Measurements from ENCODE around the gene CCT8. TPM values are rescaled to one million over a fixed set of nuclear protein-coding genes. Genes with fewer than 3 reads are reported as not detected.

Gene CCT8
- total RNA-seq (2013) = 246 TPM
- 100 to 1,000 TPM in 2 of 3 donors, 10 to 100 TPM in 1; 71.9 to 173 (median 169) TPM for polyA plus RNA-seq
- 35.9 and 50.7 TPM in 2 replicates for polyA minus RNA-seq
- 54.1 to 219 (median 123) reads per million in 11 experiments for total RNA-seq

DNA sequence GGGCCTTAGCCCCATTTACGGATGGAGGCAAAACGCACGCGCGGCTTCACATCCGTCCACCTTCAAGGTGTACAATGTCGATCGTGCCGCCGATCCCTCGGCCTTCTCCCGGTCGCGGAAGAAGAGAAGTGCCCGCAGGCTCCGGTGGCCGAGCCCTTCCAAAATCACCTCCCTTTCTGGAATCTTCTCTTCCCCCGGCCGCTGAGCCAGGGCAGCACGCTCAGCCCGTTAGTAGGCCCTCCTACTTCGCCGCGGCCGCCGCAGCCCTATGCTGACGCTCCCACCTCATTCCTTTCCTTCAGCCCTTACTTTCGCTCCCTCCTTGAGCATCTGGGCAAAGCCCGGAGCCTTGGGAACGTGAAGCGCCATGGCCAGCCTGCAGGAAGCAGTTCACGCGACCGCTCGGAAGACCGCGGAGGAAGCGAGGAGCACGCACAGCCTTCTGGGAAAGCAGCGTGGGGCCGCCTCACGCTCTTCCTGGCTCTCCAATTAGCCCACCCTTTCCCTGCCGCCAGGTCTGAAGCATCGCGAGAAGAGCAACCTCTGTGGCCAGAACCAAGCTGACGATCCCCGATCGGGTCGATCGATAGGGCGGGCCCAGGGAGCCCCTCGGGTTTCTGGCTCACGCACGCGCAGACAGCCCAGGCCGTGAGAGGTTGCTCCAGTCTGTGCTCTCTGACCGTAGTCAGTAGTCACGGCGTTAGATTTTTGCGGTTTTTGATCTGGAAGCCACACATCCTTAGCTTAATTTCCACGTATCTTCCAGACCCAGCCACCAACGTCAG is at the start of gene CCT8:
Gene CCT8, minus strand, starts transcription at position 427 of the 785 bp plus-strand sequence. Its CDS starts 58 bp downstream, at position 369.
- H2AFZ ChIP-seq (ENCODE audit: insufficient read depth, low read depth, low read length, poor library complexity, severe bottlenecking) = peak within 1 kb of the TSS; percentile 82
- peak within 1 kb of the TSS; percentile 82 for H3K4me2 ChIP-seq (replicated peaks; ENCODE audit: extremely low read depth, low read length, poor library complexity, severe bottlenecking)
- H3K27ac ChIP-seq (ENCODE audit: low read depth in 1 of 2, low read length in 2 of 2) = peak within 1 kb of the TSS; percentile 89 to 96
- under 1% methylated on average over 60 of the region's 62 CpGs for WGBS (ENCODE audit: insufficient coverage)
- H3K4me1 Mint-ChIP-seq = peaks cover 41% of the 10 kb centered on the region
- peak within 1 kb of the TSS; percentile 94 to 99 (median 98) for H3K27ac Mint-ChIP-seq
- H3K27me3 ChIP-seq (ENCODE audit: control insufficient read depth in 2 of 2, insufficient read depth in 2 of 2, low read length in 2 of 2) = no peaks in the 10 kb centered on the region
- peaks cover 0 to 4% (median 0%) of the 10 kb centered on the region in 7 donors for H3K9me3 Mint-ChIP-seq
- peak within 1 kb of the TSS; percentile 83 to 98 (median 89) for H3K4me3 ChIP-seq (replicated peaks in 1 of 3; ENCODE audit: low read depth in 2 of 3, low read length in 3 of 3)
- H3K4me3 Mint-ChIP-seq = peak within 1 kb of the TSS; percentile 99 to 100
- intact Hi-C loops (cut with micrococcal nuclease) = loop anchor here in 1 of 2 donors (5.0 kb wide), 1 partner anchor 294 kb away; no protein-coding TSS in a partner anchor
- H3K9me3 ChIP-seq (replicated peaks in 1 of 2; ENCODE audit: control insufficient read depth in 1 of 2, insufficient read depth in 1 of 2, low read length in 2 of 2) = no peaks in the 10 kb centered on the region
- H3K79me2 ChIP-seq (ENCODE audit: insufficient read depth, low read length) = peaks cover 56% of the 10 kb centered on the region
- peak within 1 kb of the TSS; percentile 89 for H3K9ac ChIP-seq (ENCODE audit: insufficient read depth, low read length, poor library complexity, severe bottlenecking)
- H4K20me1 ChIP-seq (ENCODE audit: insufficient read depth, low read length) = peaks cover 29% of the 10 kb centered on the region
- peak; percentile 98 to 99 (median 99) for DNase-seq
- peaks cover 14 to 24% of the 10 kb centered on the region in 2 donors for H3K36me3 Mint-ChIP-seq
- peaks cover 0 to 2% (median 0%) of the 10 kb centered on the region in 3 donors for H3K27me3 Mint-ChIP-seq (ENCODE audit: low read depth in 3 of 3)
- peaks cover 40 to 53% of the 10 kb centered on the region in 2 donors for H3K4me1 ChIP-seq (ENCODE audit: control insufficient read depth in 1 of 2, insufficient read depth in 2 of 2, low read length in 2 of 2)
- TF ChIP-seq, protein P1, sequence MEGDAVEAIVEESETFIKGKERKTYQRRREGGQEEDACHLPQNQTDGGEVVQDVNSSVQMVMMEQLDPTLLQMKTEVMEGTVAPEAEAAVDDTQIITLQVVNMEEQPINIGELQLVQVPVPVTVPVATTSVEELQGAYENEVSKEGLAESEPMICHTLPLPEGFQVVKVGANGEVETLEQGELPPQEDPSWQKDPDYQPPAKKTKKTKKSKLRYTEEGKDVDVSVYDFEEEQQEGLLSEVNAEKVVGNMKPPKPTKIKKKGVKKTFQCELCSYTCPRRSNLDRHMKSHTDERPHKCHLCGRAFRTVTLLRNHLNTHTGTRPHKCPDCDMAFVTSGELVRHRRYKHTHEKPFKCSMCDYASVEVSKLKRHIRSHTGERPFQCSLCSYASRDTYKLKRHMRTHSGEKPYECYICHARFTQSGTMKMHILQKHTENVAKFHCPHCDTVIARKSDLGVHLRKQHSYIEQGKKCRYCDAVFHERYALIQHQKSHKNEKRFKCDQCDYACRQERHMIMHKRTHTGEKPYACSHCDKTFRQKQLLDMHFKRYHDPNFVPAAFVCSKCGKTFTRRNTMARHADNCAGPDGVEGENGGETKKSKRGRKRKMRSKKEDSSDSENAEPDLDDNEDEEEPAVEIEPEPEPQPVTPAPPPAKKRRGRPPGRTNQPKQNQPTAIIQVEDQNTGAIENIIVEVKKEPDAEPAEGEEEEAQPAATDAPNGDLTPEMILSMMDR (IDR thresholded peaks at IDR 0.05) = no peak
- H3K36me3 ChIP-seq (replicated peaks in 1 of 2; ENCODE audit: control insufficient read depth in 1 of 2, insufficient read depth in 2 of 2, low read length in 2 of 2) = peaks cover 12 to 19% of the 10 kb centered on the region in 2 donors

DNA sequence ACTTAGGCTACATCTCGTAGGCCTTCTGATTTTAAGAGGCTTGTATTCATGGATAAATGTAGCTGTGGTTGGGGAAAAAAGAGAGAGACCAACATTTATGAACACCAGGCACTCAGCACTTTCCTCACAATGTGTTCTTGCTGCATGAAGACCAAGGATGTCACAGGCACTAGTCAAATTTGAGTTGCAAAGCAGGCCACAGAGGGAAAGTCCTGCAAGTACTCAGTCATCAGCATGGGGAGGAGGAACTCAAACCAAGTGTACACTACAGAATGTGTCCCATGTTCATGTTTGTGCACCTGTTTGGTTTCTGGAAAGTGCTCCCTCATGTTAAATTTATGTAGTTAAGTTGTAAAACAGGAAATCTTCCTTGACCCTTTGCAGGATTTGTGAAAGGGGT is 48.3 kb upstream of the CCT8 start:
- no CpG with 5 or more reads among the region's 1 CpG for WGBS (ENCODE audit: insufficient coverage)
- H3K27me3 Mint-ChIP-seq (ENCODE audit: low read depth in 3 of 3) = peaks cover 0 to 2% (median 2%) of the 10 kb centered on the region in 3 donors
- H2AFZ ChIP-seq (ENCODE audit: insufficient read depth, low read depth, low read length, poor library complexity, severe bottlenecking) = no peak overlapping the region

More for the DNA sequence above, 48.3 kb upstream of the CCT8 start:
- Histone ChIP-seq H3K27ac (ENCODE audit: low read depth in 1 of 2, low read length in 2 of 2) (no peak overlapping the region), H3K27me3 (ENCODE audit: control insufficient read depth in 2 of 2, insufficient read depth in 2 of 2, low read length in 2 of 2) (no peaks in the 10 kb centered on the region), H3K36me3 (replicated peaks in 1 of 2; ENCODE audit: control insufficient read depth in 1 of 2, insufficient read depth in 2 of 2, low read length in 2 of 2) (no peaks in the 10 kb centered on the region), H3K4me1 (ENCODE audit: control insufficient read depth in 1 of 2, insufficient read depth in 2 of 2, low read length in 2 of 2) (no peaks in the 10 kb centered on the region), H3K9ac (ENCODE audit: insufficient read depth, low read length, poor library complexity, severe bottlenecking) (no peak overlapping the region), H3K9me3 (replicated peaks in 1 of 2; ENCODE audit: control insufficient read depth in 1 of 2, insufficient read depth in 1 of 2, low read length in 2 of 2) (no peaks in the 10 kb centered on the region), H3K4me2 (replicated peaks; ENCODE audit: extremely low read depth, low read length, poor library complexity, severe bottlenecking) (no peak overlapping the region), H4K20me1 (ENCODE audit: insufficient read depth, low read length) (no peaks in the 10 kb centered on the region), H3K4me3 (replicated peaks in 1 of 3; ENCODE audit: low read depth in 2 of 3, low read length in 3 of 3) (no peak overlapping the region), H3K79me2 (ENCODE audit: insufficient read depth, low read length) (no peaks in the 10 kb centered on the region)
- H3K9me3 Mint-ChIP-seq = peaks cover 0 to 3% (median 0%) of the 10 kb centered on the region in 7 donors
- peak overlapping the region in 1 of 7 donors; percentile 37 for H3K27ac Mint-ChIP-seq
- no peak for DNase-seq
- intact Hi-C loops (cut with micrococcal nuclease) = no loop called here
- no peak overlapping the region for H3K4me3 Mint-ChIP-seq
- H3K4me1 Mint-ChIP-seq = peaks cover 15% of the 10 kb centered on the region
- peaks cover 0 to 2% of the 10 kb centered on the region in 2 donors for H3K36me3 Mint-ChIP-seq
- TF ChIP-seq, protein P1 (IDR thresholded peaks at IDR 0.05) = no peak
